Measurements from ENCODE around the gene ZSWIM7. TPM values are rescaled to one million over a fixed set of nuclear protein-coding genes. Genes with fewer than 3 reads are reported as not detected.
A peak's percentile ranks its signal among the peaks of the same experiment; 100 is the strongest.
"Not testable (repeated sequence)": the region's sequence is repeated elsewhere in the genome, so short reads cannot be mapped to it uniquely, and the experiment has no call there.

The ZSWIM7 gene
- total RNA-seq, 1 experiment from 2014 or later, result 26.1 TPM

GRCh38 chr17:15958484-15958854 lies 41.0 kb downstream of the ZSWIM7 start:
- DNase-seq (ENCODE audit: extremely low read depth, low read depth), result no peak

- DNase-seq (ENCODE audit: extremely low read depth, low read depth), result no peak
These were observed 41.7 kb downstream of the ZSWIM7 start for GRCh38 chr17:15957608-15958307.

GRCh38 chr17:15957206-15957605 lies 42.3 kb downstream of the ZSWIM7 start:
- no peak for DNase-seq (ENCODE audit: extremely low read depth, low read depth)

GRCh38 chr17:15955793-15956541 lies 43.5 kb downstream of the ZSWIM7 start:
- no peak for DNase-seq (ENCODE audit: extremely low read depth, low read depth)

- peak; percentile 46 for DNase-seq (ENCODE audit: extremely low read depth, low read depth)
These were observed 45.3 kb downstream of the ZSWIM7 start for GRCh38 chr17:15954222-15954621.

GRCh38 chr17:15952916-15953790 lies 46.4 kb downstream of the ZSWIM7 start:
- no peak for DNase-seq (ENCODE audit: extremely low read depth, low read depth)

GRCh38 chr17:15952048-15952532 lies 47.4 kb downstream of the ZSWIM7 start:
- no peak for DNase-seq (ENCODE audit: extremely low read depth, low read depth)

GRCh38 chr17:15951368-15952047 lies 48.0 kb downstream of the ZSWIM7 start:
- DNase-seq (ENCODE audit: extremely low read depth, low read depth), result no peak

- DNase-seq (ENCODE audit: extremely low read depth, low read depth), result no peak
These were observed 51.3 kb downstream of the ZSWIM7 start for GRCh38 chr17:15947976-15948752.

- no peak for DNase-seq (ENCODE audit: extremely low read depth, low read depth)
These were observed 52.2 kb downstream of the ZSWIM7 start for GRCh38 chr17:15947271-15947670.

- DNase-seq (ENCODE audit: extremely low read depth, low read depth), result no peak
These were observed 52.8 kb downstream of the ZSWIM7 start for GRCh38 chr17:15946611-15947120.

GRCh38 chr17:15945527-15946191 lies 53.8 kb downstream of the ZSWIM7 start:
- no peak for DNase-seq (ENCODE audit: extremely low read depth, low read depth)

- peak; percentile 65 for DNase-seq (ENCODE audit: extremely low read depth, low read depth)
These were observed 54.6 kb downstream of the ZSWIM7 start, which contains the start of gene ADORA2B for GRCh38 chr17:15944759-15945526. Gene ADORA2B (plus strand): TSS chr17:15945130. CDS start chr17:15945249, 119 bp downstream.

GRCh38 chr17:15943971-15944758 lies 55.3 kb downstream of the ZSWIM7 start:
- DNase-seq (ENCODE audit: extremely low read depth, low read depth), result no peak

GRCh38 chr17:15942207-15942833 lies 57.2 kb downstream of the ZSWIM7 start:
- no peak for DNase-seq (ENCODE audit: extremely low read depth, low read depth)

- no peak for DNase-seq (ENCODE audit: extremely low read depth, low read depth)
These were observed 57.7 kb downstream of the ZSWIM7 start for GRCh38 chr17:15941781-15942180.

GRCh38 chr17:15936481-15936880 lies 63.0 kb downstream of the ZSWIM7 start:
- DNase-seq (ENCODE audit: extremely low read depth, low read depth), result not testable (repeated sequence)

All from NCI-H460 (cell line).